Neural progenitor cell (in vitro differentiated cells): ENCODE results near the gene EYS. TPM values are rescaled to one million over a fixed set of nuclear protein-coding genes. Genes with fewer than 3 reads are reported as not detected.

Source experiments
- DNase-seq: peaks from one replicate; pipeline ENCODE4 v3.0.0-alpha.2; 2016; ENCODE audit warnings: low spot score
- H2AFZ ChIP-seq: fragments of 200-600 bp; sonication (generic); replicated peaks from 2 replicates; pipeline ENCODE4 v1.6.1; 2016; ENCODE audit warnings: antibody characterized with exemption
- H3F3A ChIP-seq: fragments of 200-600 bp; sonication (generic); 2 replicates; pipeline ENCODE4 v1.6.1; 2016; ENCODE audit warnings: antibody characterized with exemption, low read depth
- H3K27ac ChIP-seq: fragments of 200-600 bp; sonication (generic); 2 replicates; pipeline ENCODE4 v1.5.1; 2016; ENCODE audit warnings: mild to moderate bottlenecking
- H3K27me3 ChIP-seq: fragments of 200-600 bp; sonication (generic); 2 replicates; pipeline ENCODE4 v1.6.1; 2016; ENCODE audit warnings: mild to moderate bottlenecking, moderate library complexity
- H3K36me3 ChIP-seq: fragments of 200-600 bp; sonication (generic); 2 replicates; pipeline ENCODE4 v1.5.1; 2016
- H3K4me1 ChIP-seq: fragments of 200-600 bp; sonication (generic); 2 replicates; pipeline ENCODE4 v1.6.1; 2016; ENCODE audit warnings: mixed run types
- H3K4me2 ChIP-seq: fragments of 200-600 bp; sonication (generic); 2 replicates; pipeline ENCODE4 v1.6.1; 2016
- H3K4me3 ChIP-seq: fragments of 200-600 bp; sonication (generic); 2 replicates; pipeline ENCODE4 v1.5.1; 2016
- H3K79me2 ChIP-seq: fragments of 200-600 bp; sonication (generic); 2 replicates; pipeline ENCODE4 v1.6.1; 2016; ENCODE audit warnings: low read depth
- H3K9ac ChIP-seq: fragments of 200-600 bp; sonication (generic); 2 replicates; pipeline ENCODE4 v1.6.1; 2016
- H3K9me3 ChIP-seq: fragments of 200-600 bp; sonication (generic); 2 replicates; pipeline ENCODE4 v1.5.1; 2016; ENCODE audit warnings: low read depth
- H4K20me1 ChIP-seq: fragments of 200-600 bp; sonication (generic); 2 replicates; pipeline ENCODE4 v1.6.1; 2016; ENCODE audit warnings: low read depth
- H3K27ac Mint-ChIP-seq: 3 replicates; pipeline ENCODE4 v1.8.0; 2021; ENCODE audit warnings: mixed read lengths
- H3K27me3 Mint-ChIP-seq: 2 replicates; pipeline ENCODE4 v1.8.0; 2022; ENCODE audit warnings: low read depth, mild to moderate bottlenecking, inconsistent platforms, moderate library complexity, mixed read lengths; ENCODE audit not compliant: insufficient read depth
- H3K36me3 Mint-ChIP-seq: 3 replicates; pipeline ENCODE4 v1.8.0; 2021; ENCODE audit warnings: mixed read lengths
- H3K4me1 Mint-ChIP-seq: 3 replicates; pipeline ENCODE4 v1.8.0; 2021; ENCODE audit warnings: mixed read lengths
- H3K4me3 Mint-ChIP-seq: 3 replicates; pipeline ENCODE4 v1.8.0; 2021; ENCODE audit warnings: mild to moderate bottlenecking, moderate library complexity, mixed read lengths
- H3K9me3 Mint-ChIP-seq: 3 replicates; pipeline ENCODE4 v1.8.0; 2020; ENCODE audit warnings: mixed read lengths
- CTCF ChIP-seq: fragments of 200-600 bp; sonication (generic); IDR thresholded peaks from 2 replicates; pipeline ENCODE4 v1.5.1; 2017; ENCODE audit warnings: antibody characterized with exemption, mild to moderate bottlenecking
- EZH2 ChIP-seq: fragments of 200-600 bp; sonication (generic); IDR thresholded peaks from 2 replicates; pipeline ENCODE4 v1.6.1; 2017; ENCODE audit warnings: antibody characterized with exemption, mild to moderate bottlenecking, moderate library complexity
- EZH2phosphoT487 ChIP-seq: fragments of 200-600 bp; sonication (generic); IDR thresholded peaks from 2 replicates; pipeline ENCODE4 v1.6.1; 2017; ENCODE audit warnings: antibody characterized with exemption
- total RNA-seq: library from RNA; depleted of rRNA; stranded (reverse); fragments of >200 nt; gene quantifications from 2 replicates; pipeline ENCODE4 v1.2.3, GENCODE V29; 2015; ENCODE audit warnings: low replicate concordance

The EYS gene
- total RNA-seq, 1 donor from 2014 or later: not detected

- Mint-ChIP-seq H3K9me3 (peaks cover 15% of the 10 kb centered on the region), H3K4me1 (peaks cover 11% of the 10 kb centered on the region), H3K4me3 (no peak overlapping the region), H3K27me3 (no peaks in the 10 kb centered on the region), H3K36me3 (peaks cover 2% of the 10 kb centered on the region), H3K27ac (no peak overlapping the region)
- DNase-seq: no peak
- H3K27ac ChIP-seq: no peak overlapping the region
- H3K36me3 ChIP-seq: no peaks in the 10 kb centered on the region
- H3F3A ChIP-seq: no peaks in the 10 kb centered on the region
- H3K4me2 ChIP-seq: no peak overlapping the region
- H3K9ac ChIP-seq: no peak overlapping the region
- H3K4me1 ChIP-seq: peaks cover 9% of the 10 kb centered on the region
- no peak overlapping the region for H2AFZ ChIP-seq
- H4K20me1 ChIP-seq: no peaks in the 10 kb centered on the region
- TF ChIP-seq CTCF (no peak), EZH2phosphoT487 (no peak), EZH2 (no peak)
- H3K27me3 ChIP-seq: no peaks in the 10 kb centered on the region
- no peaks in the 10 kb centered on the region for H3K79me2 ChIP-seq
- H3K4me3 ChIP-seq: no peak overlapping the region
- H3K9me3 ChIP-seq: no peaks in the 10 kb centered on the region
Observed at GRCh38 chr6:64281167-64281566, 1425.9 kb downstream of the EYS start.

GRCh38 chr6:64280569-64280968, 1426.5 kb downstream of the EYS start:
- Histone ChIP-seq H3K27me3 (no peaks in the 10 kb centered on the region), H3K4me1 (peaks cover 9% of the 10 kb centered on the region), H3K79me2 (no peaks in the 10 kb centered on the region), H3K9ac (no peak overlapping the region), H2AFZ (no peak overlapping the region), H3K9me3 (no peaks in the 10 kb centered on the region), H3K4me2 (no peak overlapping the region), H3F3A (no peaks in the 10 kb centered on the region), H3K27ac (no peak overlapping the region), H4K20me1 (no peaks in the 10 kb centered on the region), H3K4me3 (no peak overlapping the region), H3K36me3 (no peaks in the 10 kb centered on the region)
- peak; percentile 57 for DNase-seq
- peaks cover 11% of the 10 kb centered on the region for H3K4me1 Mint-ChIP-seq
- no peak overlapping the region for H3K4me3 Mint-ChIP-seq
- H3K27me3 Mint-ChIP-seq: no peaks in the 10 kb centered on the region
- peaks cover 15% of the 10 kb centered on the region for H3K9me3 Mint-ChIP-seq
- H3K27ac Mint-ChIP-seq: no peak overlapping the region
- H3K36me3 Mint-ChIP-seq: peaks cover 2% of the 10 kb centered on the region
- TF ChIP-seq EZH2phosphoT487 (no peak), EZH2 (no peak), CTCF (peak; percentile 65)

GRCh38 chr6:64270083-64270482, 1436.9 kb downstream of the EYS start:
- DNase-seq: no peak
- H3K27me3 Mint-ChIP-seq: no peaks in the 10 kb centered on the region
- Histone ChIP-seq H4K20me1 (no peaks in the 10 kb centered on the region), H3F3A (no peaks in the 10 kb centered on the region), H3K79me2 (no peaks in the 10 kb centered on the region), H3K4me3 (no peak overlapping the region), H3K4me2 (no peak overlapping the region), H3K36me3 (no peaks in the 10 kb centered on the region), H3K9me3 (no peaks in the 10 kb centered on the region), H3K27ac (no peak overlapping the region), H3K9ac (no peak overlapping the region), H2AFZ (no peak overlapping the region), H3K4me1 (no peaks in the 10 kb centered on the region), H3K27me3 (no peaks in the 10 kb centered on the region)
- H3K36me3 Mint-ChIP-seq: no peaks in the 10 kb centered on the region
- H3K27ac Mint-ChIP-seq: no peak overlapping the region
- no peaks in the 10 kb centered on the region for H3K4me1 Mint-ChIP-seq
- no peaks in the 10 kb centered on the region for H3K9me3 Mint-ChIP-seq
- no peak overlapping the region for H3K4me3 Mint-ChIP-seq
- TF ChIP-seq EZH2: no peak
- no peak for TF ChIP-seq CTCF
- TF ChIP-seq EZH2phosphoT487: no peak
